A549 treated with dexamethasone at 1 μM for 4 hours (cell line): ENCODE data around the gene LRRC8E. TPM values are rescaled to one million over a fixed set of nuclear protein-coding genes. Genes with fewer than 3 reads are reported as not detected.

ENCODE experiments used
- total RNA-seq: library from RNA; stranded (reverse); fragments of 200-300 nt; extraction: Qiagen RNA extraction; gene quantifications from 5 replicates; pipeline ENCODE4 v1.2.3, GENCODE V29; 2022

The LRRC8E gene
- total RNA-seq = 5.1 to 7.1 TPM (median 5.7 TPM) in 5 replicates

GRCh38 chr19:7888145-7888825 is at the start of gene LRRC8E:
TSS of gene LRRC8E (plus strand) at chr19:7888510. CDS start at chr19:7895604, 7,094 bp downstream.

GRCh38 chr19:7874076-7874896 is 14.0 kb upstream of the LRRC8E start, which contains the start of gene PRR36:
TSS of gene PRR36 (minus strand) at chr19:7874390. CDS start at chr19:7873689, 701 bp downstream.

GRCh38 chr19:7903244-7904073 is 15.1 kb downstream of the LRRC8E start, which contains the start of gene MAP2K7:
TSS of gene MAP2K7 (plus strand) at chr19:7903877. CDS start at chr19:7903945, 68 bp downstream.

GRCh38 chr19:7914598-7915045 is 26.3 kb downstream of the LRRC8E start, which contains the start of gene TGFBR3L:
TSS of gene TGFBR3L (plus strand) at chr19:7914830.

GRCh38 chr19:7919610-7920518 is 31.6 kb downstream of the LRRC8E start, which contains the start of gene SNAPC2:
TSS of gene SNAPC2 (plus strand) at chr19:7920338. CDS start at chr19:7920367, 29 bp downstream.

GRCh38 chr19:7926021-7926726 is 37.9 kb downstream of the LRRC8E start, which contains the start of gene CTXN1:
TSS of gene CTXN1 (minus strand) at chr19:7926135. CDS start at chr19:7925538, 597 bp downstream.

GRCh38 chr19:7943444-7944176 is 55.3 kb downstream of the LRRC8E start, which contains the start of gene TIMM44:
TSS of gene TIMM44 (minus strand) at chr19:7943666. CDS start at chr19:7943651, 15 bp downstream.

Other genes starting within 250 kb of the LRRC8E start
- gene RETN, start 219.5 kb upstream of the LRRC8E start, total RNA-seq = not detected in 5 replicates
- not detected in 5 replicates for gene MCEMP1, start 211.4 kb upstream of the LRRC8E start, total RNA-seq
- 50.6 to 101 TPM (median 96.9 TPM) in 5 replicates for gene TRAPPC5, start 207.7 kb upstream of the LRRC8E start, total RNA-seq
- not detected in 5 replicates for gene FCER2, start 186.4 kb upstream of the LRRC8E start, total RNA-seq
- gene CLEC4G, start 156.4 kb upstream of the LRRC8E start, total RNA-seq = not detected in 5 replicates
- gene CD209, start 141.0 kb upstream of the LRRC8E start, total RNA-seq = not detected in 5 replicates
- gene CLEC4M, start 125.3 kb upstream of the LRRC8E start, total RNA-seq = not detected in 5 replicates
- 0.94 to 1.9 TPM (median 1.8 TPM) in 5 replicates for gene EVI5L, start 58.3 kb upstream of the LRRC8E start, total RNA-seq
- 0.30 to 0.51 TPM (median 0.45 TPM) in 5 replicates for gene PRR36, start 14.1 kb upstream of the LRRC8E start, total RNA-seq
- gene MAP2K7, start 15.4 kb downstream of the LRRC8E start, total RNA-seq = 8.6 to 16.3 TPM (median 14.9 TPM) in 5 replicates
- 0.36 to 2.0 TPM (median 1.7 TPM) in 5 replicates for gene TGFBR3L, start 26.3 kb downstream of the LRRC8E start, total RNA-seq
- 17.5 to 29.6 TPM (median 28.0 TPM) in 5 replicates for gene SNAPC2, start 31.8 kb downstream of the LRRC8E start, total RNA-seq
- 8.2 to 19.6 TPM (median 17.2 TPM) in 5 replicates for gene CTXN1, start 37.6 kb downstream of the LRRC8E start, total RNA-seq
- gene TIMM44, start 55.2 kb downstream of the LRRC8E start, total RNA-seq = 24.1 to 32.3 TPM (median 29.4 TPM) in 5 replicates
- 66.0 to 76.3 TPM (median 73.6 TPM) in 5 replicates for gene ELAVL1, start 117.1 kb downstream of the LRRC8E start, total RNA-seq
- not detected in 5 replicates for gene CCL25, start 164.2 kb downstream of the LRRC8E start, total RNA-seq